ENCODE measurements around the gene ZNF195.
"Not testable (repeated sequence)": the region's sequence is repeated elsewhere in the genome, so short reads cannot be mapped to it uniquely, and the experiment has no call there.

Gene ZNF195

GRCh38 chr11:3346587-3346986 is 32.4 kb downstream of the ZNF195 start:
- DNase-seq, result no peak

DNA sequence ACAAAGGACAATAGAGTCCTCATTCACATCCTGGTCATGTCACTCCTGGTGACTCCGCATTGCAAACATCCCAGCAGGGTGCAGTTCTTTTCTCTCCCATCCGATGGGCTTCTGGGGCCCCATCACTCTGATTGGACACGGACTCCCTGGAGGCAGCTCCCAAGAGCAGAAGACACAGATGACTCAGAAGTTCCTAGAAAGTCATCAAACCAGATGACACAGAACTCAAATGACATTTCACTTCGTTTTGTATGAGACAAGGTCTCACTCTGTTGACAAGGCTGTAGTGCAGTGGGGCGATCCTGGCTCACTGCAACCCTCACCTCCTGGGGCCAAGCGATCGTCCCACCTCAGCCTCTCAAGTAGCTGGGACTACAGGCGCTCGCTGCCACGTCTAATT is 33.2 kb downstream of the ZNF195 start:
- no peak for DNase-seq

GRCh38 chr11:3344327-3345174 is 34.4 kb downstream of the ZNF195 start:
- no peak for DNase-seq

DNA sequence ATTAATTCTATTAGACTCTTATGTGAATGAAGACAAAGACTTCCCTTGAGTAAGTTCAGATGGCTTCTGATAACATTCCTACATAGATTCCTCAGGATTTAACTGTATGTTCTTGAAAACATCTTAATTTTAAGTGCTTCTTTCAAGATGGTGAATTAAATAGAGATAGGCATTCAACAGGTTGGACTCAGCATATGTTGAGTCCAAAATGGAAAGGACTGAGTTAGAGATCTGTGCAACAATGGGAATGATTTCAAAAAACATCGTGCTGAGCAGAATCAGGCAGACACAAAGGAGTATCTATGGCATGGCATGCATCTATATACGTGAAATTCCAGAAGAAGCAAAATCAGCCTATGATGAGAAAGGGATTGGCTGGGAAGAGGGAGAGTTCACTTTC is 36.2 kb downstream of the ZNF195 start:
- no peak for DNase-seq

DNA sequence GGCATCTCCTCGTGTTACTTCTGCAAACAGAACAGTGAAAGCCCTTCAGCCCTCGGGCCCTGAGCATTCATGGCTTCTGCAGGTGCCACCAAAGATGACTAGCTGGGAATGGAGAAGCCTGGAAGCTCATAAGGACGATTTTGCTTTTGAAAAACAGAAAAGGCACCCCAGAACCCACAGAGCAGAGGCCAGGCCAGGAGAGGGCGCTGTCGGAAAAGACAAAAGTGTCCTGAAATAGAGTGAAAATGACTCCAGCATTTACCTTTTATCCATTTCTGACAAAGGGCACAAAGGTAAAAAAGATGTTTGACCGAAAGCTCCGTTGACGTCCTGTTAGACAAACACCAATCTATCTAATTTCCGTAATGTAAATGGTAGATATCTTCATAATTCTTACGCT is 37.6 kb downstream of the ZNF195 start:
- no peak for DNase-seq

DNA sequence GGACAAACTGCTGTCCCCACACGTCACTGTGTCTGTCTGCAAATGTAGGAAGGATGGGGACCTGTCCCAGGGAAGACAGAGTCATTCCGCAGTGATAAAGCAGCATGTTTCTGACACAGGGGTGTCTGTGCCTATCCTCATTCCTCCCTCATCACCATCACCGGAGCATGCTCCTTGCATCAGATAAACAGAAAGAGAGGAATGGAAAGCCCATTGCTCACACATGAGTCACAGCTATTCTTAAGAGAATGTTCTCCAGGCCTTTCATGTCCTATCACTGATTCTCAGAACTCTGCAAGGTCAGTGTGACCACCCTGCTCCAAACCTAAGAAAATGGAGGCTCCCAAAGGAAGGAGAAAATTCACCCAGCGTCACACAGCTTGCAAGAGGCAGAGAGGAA is 38.9 kb downstream of the ZNF195 start:
- no peak for DNase-seq

DNA sequence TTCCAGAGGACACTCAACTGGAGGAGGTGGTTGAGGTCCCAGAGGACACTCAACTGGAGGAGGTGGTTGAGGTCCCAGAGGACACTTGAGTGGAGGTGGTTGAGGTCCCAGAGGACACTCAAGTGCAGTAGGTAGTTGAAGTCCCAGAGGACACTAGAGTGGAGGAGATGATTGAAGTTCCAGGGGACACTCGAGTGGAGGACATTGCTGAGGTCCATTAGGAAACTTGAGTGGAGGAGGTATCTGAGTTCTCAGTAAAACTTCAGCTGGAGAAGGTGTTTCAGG is 39.7 kb downstream of the ZNF195 start:
- no peak for DNase-seq

- no peak for DNase-seq
These were observed 40.2 kb downstream of the ZNF195 start for GRCh38 chr11:3338569-3339339.

GRCh38 chr11:3336420-3336819 is 42.5 kb downstream of the ZNF195 start:
- DNase-seq, result not testable (repeated sequence)

GRCh38 chr11:3333157-3333556 is 45.8 kb downstream of the ZNF195 start:
- DNase-seq, result not testable (repeated sequence)

DNA sequence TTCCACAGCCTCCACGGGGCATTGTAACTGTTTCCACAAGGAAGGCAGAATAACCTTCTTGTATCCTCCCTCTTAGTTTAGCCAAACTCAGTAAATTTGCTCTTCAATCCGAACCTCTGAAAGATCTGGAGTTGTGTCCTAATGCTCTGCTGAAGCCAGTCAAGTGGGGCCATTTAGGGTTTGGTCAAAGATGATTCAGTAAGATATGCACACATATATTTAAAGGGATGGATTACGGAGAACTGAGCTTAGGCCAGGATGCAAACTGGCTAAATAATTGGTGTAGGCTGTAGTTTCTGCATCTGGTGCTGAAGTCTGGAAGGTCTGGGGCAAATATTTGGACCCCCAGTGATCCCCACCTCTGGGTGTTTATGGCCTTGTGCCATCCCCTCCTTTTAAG is 47.9 kb downstream of the ZNF195 start:
- not testable (repeated sequence) for DNase-seq

- DNase-seq, result not testable (repeated sequence)
These were observed 48.9 kb downstream of the ZNF195 start for GRCh38 chr11:3330064-3330463.

DNA sequence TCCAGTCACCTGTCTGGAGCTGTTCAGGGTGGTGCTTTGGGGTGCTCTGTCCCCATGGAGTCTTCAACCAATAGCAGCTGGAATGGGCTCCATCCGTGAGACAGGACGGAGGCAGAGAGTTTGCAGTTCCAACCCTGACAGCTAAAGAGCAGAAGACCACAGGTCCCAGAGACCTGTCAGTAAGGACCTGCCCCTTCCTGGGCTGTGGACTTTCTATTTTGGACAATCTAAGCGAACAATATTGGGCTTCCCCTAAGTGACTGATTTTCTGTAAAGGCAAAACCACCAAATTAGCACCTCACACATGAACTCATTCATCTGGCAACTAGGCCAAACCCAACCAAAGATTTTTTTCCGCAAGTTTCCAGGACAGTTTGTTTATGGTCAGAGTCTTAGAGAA is 50.4 kb downstream of the ZNF195 start:
- not testable (repeated sequence) for DNase-seq

GRCh38 chr11:3326450-3326849 is 52.5 kb downstream of the ZNF195 start:
- DNase-seq, result not testable (repeated sequence)

DNA sequence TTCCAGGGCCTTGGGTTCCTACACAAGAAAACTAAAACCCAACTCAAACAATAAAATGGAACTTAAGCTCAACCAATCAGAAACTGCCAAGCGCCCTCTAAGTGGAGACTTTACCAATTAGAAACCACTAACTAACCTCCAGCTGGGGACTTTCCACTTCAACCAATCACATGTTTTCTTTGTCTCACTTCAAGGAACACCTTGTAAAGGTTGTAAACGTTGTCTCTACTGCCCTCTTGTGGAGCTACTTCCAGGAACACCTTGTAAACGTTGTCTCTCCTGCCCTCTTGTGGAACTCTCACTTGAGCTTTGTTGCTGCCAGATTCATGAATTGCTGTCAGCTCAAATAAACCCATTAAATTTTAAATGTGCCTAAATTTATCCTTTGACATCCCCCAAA is 54.2 kb downstream of the ZNF195 start:
- not testable (repeated sequence) for DNase-seq
